ENCODE data around the gene NOL11.

DNA sequence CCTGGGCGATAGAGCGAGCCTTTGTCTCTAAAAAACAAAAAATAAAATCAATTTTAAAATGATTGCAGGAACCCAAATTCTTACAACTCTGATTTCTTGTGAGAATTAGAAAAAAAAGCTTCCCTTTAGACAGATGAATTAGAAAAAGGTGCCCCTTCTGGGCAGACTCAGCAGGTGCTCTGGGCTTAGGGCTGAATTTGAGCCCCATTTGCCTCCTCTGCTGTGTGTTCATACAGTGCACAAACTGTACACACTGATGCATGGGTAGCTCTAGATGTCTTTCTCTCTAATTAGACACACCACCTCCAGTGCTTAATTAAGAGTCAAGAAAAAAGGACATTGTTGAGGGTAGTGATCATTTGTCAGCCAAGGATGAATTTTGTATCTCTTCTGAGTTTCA lies 38.5 kb upstream of the NOL11 start:
- TF ChIP-seq, protein P1, sequence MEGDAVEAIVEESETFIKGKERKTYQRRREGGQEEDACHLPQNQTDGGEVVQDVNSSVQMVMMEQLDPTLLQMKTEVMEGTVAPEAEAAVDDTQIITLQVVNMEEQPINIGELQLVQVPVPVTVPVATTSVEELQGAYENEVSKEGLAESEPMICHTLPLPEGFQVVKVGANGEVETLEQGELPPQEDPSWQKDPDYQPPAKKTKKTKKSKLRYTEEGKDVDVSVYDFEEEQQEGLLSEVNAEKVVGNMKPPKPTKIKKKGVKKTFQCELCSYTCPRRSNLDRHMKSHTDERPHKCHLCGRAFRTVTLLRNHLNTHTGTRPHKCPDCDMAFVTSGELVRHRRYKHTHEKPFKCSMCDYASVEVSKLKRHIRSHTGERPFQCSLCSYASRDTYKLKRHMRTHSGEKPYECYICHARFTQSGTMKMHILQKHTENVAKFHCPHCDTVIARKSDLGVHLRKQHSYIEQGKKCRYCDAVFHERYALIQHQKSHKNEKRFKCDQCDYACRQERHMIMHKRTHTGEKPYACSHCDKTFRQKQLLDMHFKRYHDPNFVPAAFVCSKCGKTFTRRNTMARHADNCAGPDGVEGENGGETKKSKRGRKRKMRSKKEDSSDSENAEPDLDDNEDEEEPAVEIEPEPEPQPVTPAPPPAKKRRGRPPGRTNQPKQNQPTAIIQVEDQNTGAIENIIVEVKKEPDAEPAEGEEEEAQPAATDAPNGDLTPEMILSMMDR (conservative IDR thresholded peaks at IDR 0.05) = no peak; the same call in 1 of the 2 replicates
- TF ChIP-seq EZH2 (IDR thresholded peaks at IDR 0.05; ENCODE audit: low read depth) = no peak

Measured in PC-9 (cell line).